ENCODE data around the gene LRTM1. TPM values are rescaled to one million over a fixed set of nuclear protein-coding genes. Genes with fewer than 3 reads are reported as not detected.
A peak's percentile ranks its signal among the peaks of the same experiment; 100 is the strongest.

The LRTM1 gene
- total RNA-seq, 1 donor from 2014 or later = not detected

- DNase-seq (ENCODE audit: low spot score) (no peak), ATAC-seq (no peak)
Measured at GRCh38 chr3:54897028-54897711, 30.7 kb downstream of the LRTM1 start.

- DNase-seq (ENCODE audit: low spot score) (no peak), ATAC-seq (no peak)
Measured at GRCh38 chr3:54895613-54896012, 32.2 kb downstream of the LRTM1 start.

- ATAC-seq = no peak
Measured at GRCh38 chr3:54892168-54892567, 35.7 kb downstream of the LRTM1 start.

GRCh38 chr3:54891540-54891897, 36.3 kb downstream of the LRTM1 start:
- ATAC-seq (peak; percentile 43), DNase-seq (ENCODE audit: low spot score) (peak; percentile 46)

More at GRCh38 chr3:54892168-54892567, 35.7 kb downstream of the LRTM1 start:
- DNase-seq (ENCODE audit: low spot score) = no peak

- no peak for DNase-seq (ENCODE audit: low spot score)
- ATAC-seq = no peak
Measured at GRCh38 chr3:54889731-54890130, 38.1 kb downstream of the LRTM1 start.

- DNase-seq (ENCODE audit: low spot score) = no peak
- ATAC-seq = no peak
Measured at GRCh38 chr3:54888873-54889272, 39.0 kb downstream of the LRTM1 start.

- DNase-seq (ENCODE audit: low spot score) (no peak), ATAC-seq (no peak)
Measured at GRCh38 chr3:54888162-54888561, 39.7 kb downstream of the LRTM1 start.

GRCh38 chr3:54882129-54882833, 45.6 kb downstream of the LRTM1 start:
- no peak for ATAC-seq
- no peak for DNase-seq (ENCODE audit: low spot score)

- ATAC-seq = no peak
- DNase-seq (ENCODE audit: low spot score) = no peak
Measured at GRCh38 chr3:54878145-54878544, 49.7 kb downstream of the LRTM1 start.

- DNase-seq (ENCODE audit: low spot score) = no peak
Measured at GRCh38 chr3:54877730-54878129, 50.1 kb downstream of the LRTM1 start.

GRCh38 chr3:54876694-54877093, 51.2 kb downstream of the LRTM1 start:
- ATAC-seq (no peak), DNase-seq (ENCODE audit: low spot score) (no peak)

More at GRCh38 chr3:54877730-54878129, 50.1 kb downstream of the LRTM1 start:
- no peak for ATAC-seq

GRCh38 chr3:54875596-54876268, 52.1 kb downstream of the LRTM1 start:
- ATAC-seq = no peak
- no peak for DNase-seq (ENCODE audit: low spot score)

GRCh38 chr3:54874816-54875556, 52.9 kb downstream of the LRTM1 start:
- no peak for DNase-seq (ENCODE audit: low spot score)
- ATAC-seq = no peak

GRCh38 chr3:54873059-54874010, 54.5 kb downstream of the LRTM1 start:
- ATAC-seq (no peak), DNase-seq (ENCODE audit: low spot score) (no peak)

- ATAC-seq (no peak), DNase-seq (ENCODE audit: low spot score) (no peak)
Measured at GRCh38 chr3:54871867-54872266, 56.0 kb downstream of the LRTM1 start.

GRCh38 chr3:54870423-54870822, 57.4 kb downstream of the LRTM1 start:
- DNase-seq (ENCODE audit: low spot score) (no peak), ATAC-seq (peak; percentile 55)
